Aorta (tissue), 5 donors: ENCODE measurements around the gene RCAN1. TPM values are rescaled to one million over a fixed set of nuclear protein-coding genes. Genes with fewer than 3 reads are reported as not detected.

Experiments used
- ATAC-seq: fragments of 200-7000 bp; cut with Tn5 transposase; one replicate; pipeline ENCODE4 v1.9.1; 2022; ENCODE audit warnings: moderate library complexity; ENCODE audit not compliant: low FRiP score
- DNase-seq, 2 donors: peaks; one replicate each; pipeline ENCODE4 v3.0.0-alpha.2; 2020
- H3K27ac ChIP-seq, 2 donors: one replicate each; pipeline ENCODE4 v1.5.1; 2013; ENCODE audit warnings: low read length in 2 of 2, mild to moderate bottlenecking in 2 of 2, moderate library complexity in 2 of 2, control low read depth in 1 of 2, inconsistent platforms in 1 of 2, low read depth in 1 of 2
- H3K27me3 ChIP-seq, 2 donors: one replicate each; pipeline ENCODE4 v1.6.1; 2013; ENCODE audit warnings: control low read depth in 1 of 2, low read length in 1 of 2, mild to moderate bottlenecking in 1 of 2, moderate library complexity in 1 of 2; ENCODE audit not compliant: insufficient read depth in 2 of 2, control insufficient read depth in 1 of 2
- H3K36me3 ChIP-seq, 2 donors: one replicate each; pipeline ENCODE4 v1.6.1; 2013; ENCODE audit warnings: control low read depth in 1 of 2, low read length in 1 of 2, mild to moderate bottlenecking in 1 of 2; ENCODE audit not compliant: insufficient read depth in 2 of 2, control insufficient read depth in 1 of 2
- H3K4me1 ChIP-seq, 2 donors: one replicate each; pipeline ENCODE4 v1.6.1; 2013; ENCODE audit warnings: low read length in 2 of 2, control low read depth in 1 of 2, mild to moderate bottlenecking in 1 of 2, moderate library complexity in 1 of 2; ENCODE audit not compliant: insufficient read depth in 2 of 2, control insufficient read depth in 1 of 2
- H3K4me3 ChIP-seq, 2 donors: one replicate each; pipeline ENCODE4 v1.5.1; 2013; ENCODE audit warnings: low read length in 2 of 2, control low read depth in 1 of 2, mild to moderate bottlenecking in 1 of 2
- H3K9me3 ChIP-seq: one replicate; pipeline ENCODE4 v1.6.1; 2013; ENCODE audit warnings: mild to moderate bottlenecking, low read length; ENCODE audit not compliant: control insufficient read depth
- WGBS, 2 donors: extraction: QIAGEN DNeasy Blood & Tissue Kit; methylation state at CpG; one replicate each; pipeline ENCODE4 v1.1.7; 2013; 5-methylcytosine and 5-hydroxymethylcytosine counted together
- intact Hi-C, 2 donors: fragments of 100-400 bp; cut with DNase I; formaldehyde crosslinking; loops; one replicate each; pipeline versions ENCODE4 v1.14.2 to v1.15.0; 2022
- polyA plus RNA-seq, 2 donors: library from polyadenylated mRNA; stranded (reverse); fragments of 200-250 nt; gene quantifications; one replicate each; pipeline ENCODE4 v1.2.3, GENCODE V29; 2013
- total RNA-seq, 2 donors: library from RNA; stranded (reverse); fragmentation: NEBNext Ultra II Directional; extraction: Animal tissue kit (Norgen Biotek cat#: 25700); gene quantifications; one replicate each; pipeline ENCODE4 v1.2.1, GENCODE V29; 2021
- donor health status: healthy with polysubstance abuse.
- donor health status: Bipolar disorder and iron deficiency.
- donor health status: DM: no; HTN: no; CAD: no.
- donor health status: DM: no; HTN: no; CAD: no.
- donor health status: DM: yes; HTN: yes; CAD: no.

Gene RCAN1
- total and polyA plus RNA-seq, 4 donors: 24.4 to 99.9 (median 40.5) TPM

DNA sequence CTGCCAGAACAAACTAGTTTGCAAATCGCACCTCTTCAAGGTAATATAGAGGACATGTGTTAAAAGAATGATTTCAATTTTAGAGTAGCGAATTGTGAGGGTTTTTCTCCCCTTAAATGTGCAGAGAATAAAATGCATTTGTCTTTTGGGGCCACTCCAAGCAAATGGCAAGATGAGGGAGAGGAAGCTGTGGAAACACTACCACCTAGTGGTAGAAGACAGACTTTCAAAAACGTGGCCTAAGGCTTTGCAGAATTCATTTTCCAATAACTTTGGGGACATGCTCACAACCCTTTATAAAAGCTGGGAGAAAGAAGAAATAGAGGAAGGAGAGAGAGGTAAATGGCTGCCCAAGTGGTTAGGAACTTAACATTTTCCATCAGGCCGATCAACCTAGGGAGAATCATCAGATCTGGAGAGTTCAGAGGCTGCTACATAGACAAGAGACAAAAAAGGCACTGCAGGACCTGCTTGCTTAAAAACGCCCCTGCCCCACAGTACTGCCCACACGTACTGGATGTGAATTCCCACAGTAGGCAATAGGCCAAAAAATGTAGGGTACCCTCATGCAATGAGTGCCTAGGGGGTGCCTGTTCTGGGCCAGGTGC lies 15.7 kb upstream of the RCAN1 start:
- no peak for ATAC-seq
- no peak for DNase-seq
- WGBS, 2 donors: 9% methylated on average over 6 of the region's 6 CpGs
- Histone ChIP-seq H3K36me3 (no peaks in the 10 kb centered on the region), H3K9me3 (no peaks in the 10 kb centered on the region), H3K27ac (no peak overlapping the region), H3K27me3 (peaks cover 0 to 2% of the 10 kb centered on the region in 2 donors), H3K4me1 (no peaks in the 10 kb centered on the region), H3K4me3 (no peak overlapping the region)
- intact Hi-C loops: no loop called here

DNA sequence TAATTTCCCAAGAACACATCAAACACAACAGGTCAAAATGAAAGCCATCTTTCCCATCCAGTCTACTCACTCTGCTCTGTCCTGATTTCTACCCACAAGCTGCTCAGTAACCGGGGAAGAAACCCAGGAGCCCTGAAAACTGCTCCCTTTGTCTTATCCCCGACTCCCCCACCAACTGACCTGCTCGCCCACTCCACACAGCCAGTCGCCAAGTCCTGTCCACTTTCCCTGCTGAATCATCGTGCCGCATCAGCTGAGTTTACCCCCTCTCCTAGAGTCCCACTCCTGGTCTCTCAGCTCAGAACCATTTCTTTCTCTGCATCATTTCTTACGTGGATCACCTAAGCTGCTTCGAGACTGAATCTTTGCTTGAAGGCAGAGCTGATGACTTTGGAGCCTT lies 11.2 kb upstream of the RCAN1 start:
- no peak overlapping the region for H3K27ac ChIP-seq
- no peak overlapping the region for H3K4me3 ChIP-seq
- intact Hi-C loops: no loop called here
- no peaks in the 10 kb centered on the region for H3K36me3 ChIP-seq
- no peaks in the 10 kb centered on the region for H3K9me3 ChIP-seq
- ATAC-seq (no peak), DNase-seq (no peak)
- no peaks in the 10 kb centered on the region for H3K4me1 ChIP-seq
- peaks cover 0 to 3% of the 10 kb centered on the region in 2 donors for H3K27me3 ChIP-seq
- 86 to 88% methylated on average over 8 of the region's 8 CpGs for WGBS, 2 donors

DNA sequence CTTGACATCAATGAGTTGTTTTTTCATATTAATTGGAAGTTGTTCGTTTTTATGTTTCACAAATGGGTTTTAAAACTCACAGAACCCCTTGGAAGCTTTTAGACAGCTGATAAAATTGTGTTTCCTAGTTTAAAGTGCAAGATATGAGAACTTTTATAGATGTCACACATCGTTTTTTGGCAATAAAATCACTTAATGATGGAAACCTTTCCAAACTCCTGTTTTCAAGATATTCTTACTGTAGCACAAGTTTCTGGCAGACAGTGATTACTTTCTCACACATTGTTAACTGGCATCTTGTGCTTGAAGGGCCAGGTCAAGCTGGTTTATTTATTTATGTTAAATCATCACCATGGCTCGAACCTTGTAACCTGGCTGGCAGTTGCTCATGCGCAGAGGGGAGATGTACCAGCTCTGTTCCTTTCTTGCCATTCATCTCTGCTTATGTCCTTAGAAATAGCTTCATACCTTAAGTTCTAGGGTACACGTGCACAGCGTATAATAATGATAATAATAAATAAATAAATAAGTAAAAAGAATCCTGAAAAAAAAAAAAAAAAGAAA lies 10.2 kb upstream of the RCAN1 start:
- intact Hi-C loops: no loop called here

DNA sequence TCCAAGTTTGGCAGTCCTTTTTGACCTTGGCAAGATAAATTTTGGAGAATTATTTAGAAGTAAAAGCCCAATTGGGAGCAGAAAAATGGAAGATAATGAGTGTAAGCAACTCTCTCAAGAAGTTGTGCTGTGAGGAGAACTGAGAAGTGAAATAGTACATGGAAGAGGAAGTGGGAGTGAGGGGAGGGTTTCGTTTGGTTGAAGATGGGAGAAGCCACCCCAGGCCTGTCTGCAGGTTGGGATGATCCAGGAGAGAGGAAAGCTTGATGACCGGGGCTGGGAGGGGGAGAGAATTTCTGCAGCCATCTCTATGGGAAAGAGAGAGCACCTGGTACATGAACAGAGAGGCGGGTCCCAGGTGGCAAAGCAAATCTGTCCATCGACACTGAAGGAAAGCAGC lies 8.6 kb upstream of the RCAN1 start:
- no peaks in the 10 kb centered on the region for H3K4me1 ChIP-seq
- no peak overlapping the region for H3K27ac ChIP-seq
- H3K36me3 ChIP-seq: no peaks in the 10 kb centered on the region
- no peak overlapping the region for H3K4me3 ChIP-seq
- ATAC-seq (no peak), DNase-seq (no peak)
- intact Hi-C loops: no loop called here
- no peaks in the 10 kb centered on the region for H3K9me3 ChIP-seq
- H3K27me3 ChIP-seq: peaks cover 0 to 3% of the 10 kb centered on the region in 2 donors
- 77 to 82% methylated on average over 4 of the region's 4 CpGs for WGBS, 2 donors

More for the DNA sequence above, 10.2 kb upstream of the RCAN1 start:
- ATAC-seq (no peak), DNase-seq (no peak)
- Histone ChIP-seq H3K27me3 (peaks cover 0 to 3% of the 10 kb centered on the region in 2 donors), H3K9me3 (no peaks in the 10 kb centered on the region), H3K4me3 (no peak overlapping the region), H3K4me1 (no peaks in the 10 kb centered on the region), H3K36me3 (no peaks in the 10 kb centered on the region), H3K27ac (no peak overlapping the region)
- WGBS, 2 donors: 44 to 47% methylated on average over 6 of the region's 6 CpGs

DNA sequence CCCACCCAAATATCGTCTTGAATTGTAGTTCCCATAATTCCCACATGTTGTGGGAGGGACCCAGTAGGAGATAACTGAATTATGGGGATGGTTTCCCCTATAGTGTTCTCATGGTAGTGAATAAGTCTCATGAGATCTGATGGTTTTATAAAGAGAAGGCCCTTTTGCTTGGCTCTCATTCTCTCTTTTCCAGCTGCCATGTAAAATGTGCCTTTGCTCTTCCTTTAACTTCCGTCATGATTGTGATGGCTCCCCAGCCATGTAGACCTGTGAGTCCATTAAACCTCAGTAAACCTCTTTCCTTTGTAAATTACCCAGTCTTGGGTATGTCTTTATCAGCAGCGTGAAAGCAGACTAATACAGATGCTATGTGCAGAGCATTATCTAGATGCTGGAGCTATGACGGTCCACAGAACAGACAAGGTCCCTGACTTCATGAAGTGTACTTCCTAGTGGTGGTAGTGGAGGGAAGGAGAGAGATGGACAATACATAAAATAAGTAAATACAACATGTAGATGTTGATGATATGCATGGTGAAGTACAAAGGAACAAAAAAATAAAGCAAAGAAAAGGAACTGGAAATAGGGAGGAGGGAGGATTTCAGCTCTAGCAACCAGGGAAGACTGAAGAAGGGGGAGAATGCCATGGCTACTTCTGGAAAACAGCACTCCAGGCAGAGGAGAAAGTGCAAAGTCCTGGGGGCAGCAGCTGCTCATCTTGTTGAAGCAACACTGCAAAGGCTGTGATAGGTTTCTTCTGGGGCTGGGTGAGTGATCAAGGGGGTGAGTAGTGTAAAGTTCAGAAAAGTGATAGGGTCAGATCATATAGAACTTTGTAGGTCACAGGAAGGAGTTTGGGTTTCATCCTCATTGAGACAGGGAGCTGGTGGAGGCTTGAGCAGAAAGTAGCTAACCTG lies 6.8 kb upstream of the RCAN1 start:
- peaks cover 0 to 3% of the 10 kb centered on the region in 2 donors for H3K27me3 ChIP-seq
- no peak overlapping the region for H3K27ac ChIP-seq
- DNase-seq (no peak), ATAC-seq (no peak)
- H3K36me3 ChIP-seq: no peaks in the 10 kb centered on the region
- no peaks in the 10 kb centered on the region for H3K4me1 ChIP-seq
- no peak overlapping the region for H3K4me3 ChIP-seq
- intact Hi-C loops: no loop called here
- no peaks in the 10 kb centered on the region for H3K9me3 ChIP-seq
- WGBS, 2 donors: 85% methylated on average over 4 of the region's 4 CpGs

DNA sequence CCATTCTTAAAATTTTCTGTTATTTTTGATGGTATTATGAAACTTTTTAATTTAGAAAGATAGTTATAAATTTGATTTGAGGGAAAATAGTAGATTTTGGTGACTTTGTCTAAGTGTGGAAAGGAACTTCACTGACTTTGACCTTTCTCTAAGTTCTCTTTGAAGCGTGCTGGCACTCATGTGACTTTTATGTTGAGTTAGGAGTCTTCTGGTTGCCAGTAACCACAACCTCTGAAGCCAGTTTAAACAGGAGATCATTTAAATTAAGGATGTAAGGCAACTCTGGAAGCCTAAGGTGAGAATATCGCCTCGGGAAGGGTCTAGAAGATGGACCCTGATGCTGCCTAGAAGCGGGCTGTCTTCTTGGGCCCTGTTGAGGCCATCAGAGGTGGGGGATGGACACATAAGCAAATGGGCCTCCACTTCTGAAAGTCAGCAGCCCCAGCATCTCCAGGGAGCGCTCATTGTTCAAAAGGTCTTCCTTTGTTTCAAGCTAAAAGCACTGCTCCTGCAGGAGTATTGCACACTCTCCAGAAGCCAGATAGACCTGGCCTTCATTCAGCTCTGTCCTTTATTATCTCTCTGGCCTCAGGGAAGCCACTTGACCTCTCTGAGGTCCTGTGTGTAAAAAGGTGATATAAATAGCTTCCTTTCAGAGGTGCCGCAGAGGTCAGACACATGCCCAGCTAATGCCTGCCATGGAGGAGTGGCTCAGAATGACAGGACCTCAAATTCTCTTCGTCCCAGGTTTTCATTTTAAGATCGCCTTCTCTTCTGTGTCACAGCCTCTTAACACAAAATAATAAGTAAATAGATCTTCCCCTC lies 5.1 kb upstream of the RCAN1 start:
- no peaks in the 10 kb centered on the region for H3K36me3 ChIP-seq
- 80 to 85% methylated on average over 8 of the region's 8 CpGs for WGBS, 2 donors
- no peak overlapping the region for H3K27ac ChIP-seq
- DNase-seq (no peak), ATAC-seq (no peak)
- intact Hi-C loops: loop anchor here in 1 of 2 donors (10.0 kb wide), 1 partner anchor 705 kb away; the partner anchor contains the start of gene ATP5PO
- no peaks in the 10 kb centered on the region for H3K9me3 ChIP-seq
- H3K27me3 ChIP-seq: peaks cover 0 to 3% of the 10 kb centered on the region in 2 donors
- H3K4me1 ChIP-seq: no peaks in the 10 kb centered on the region
- H3K4me3 ChIP-seq: no peak overlapping the region

DNA sequence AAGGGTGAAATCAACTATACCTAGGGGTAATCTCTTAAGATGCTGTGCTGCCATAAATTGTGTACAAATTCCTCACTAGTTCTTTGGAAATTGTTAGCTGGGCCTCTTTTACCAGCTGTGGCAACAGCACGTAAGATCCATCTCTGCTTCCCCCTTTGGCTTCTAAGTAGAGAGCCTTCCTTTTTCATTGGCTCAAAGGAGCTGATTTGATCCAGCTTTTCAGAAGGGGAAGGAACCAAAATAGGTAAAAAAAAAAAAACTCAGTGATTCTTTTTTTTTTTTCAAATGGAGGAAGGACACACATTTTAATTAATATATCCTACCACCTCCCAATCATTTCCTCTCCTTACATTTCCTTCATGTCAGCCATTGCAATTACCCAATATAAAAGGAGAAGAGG lies 4.0 kb upstream of the RCAN1 start:
- Histone ChIP-seq H3K27ac (no peak overlapping the region), H3K4me3 (no peak overlapping the region), H3K4me1 (no peaks in the 10 kb centered on the region), H3K27me3 (peaks cover 0 to 3% of the 10 kb centered on the region in 2 donors), H3K9me3 (no peaks in the 10 kb centered on the region), H3K36me3 (no peaks in the 10 kb centered on the region)
- intact Hi-C loops: loop anchor here in 1 of 2 donors (10.0 kb wide), 1 partner anchor 704 kb away; the partner anchor contains the start of gene ATP5PO
- WGBS, 2 donors: 75 to 82% methylated on average over 1 of the region's 1 CpG
- ATAC-seq (no peak), DNase-seq (no peak)

DNA sequence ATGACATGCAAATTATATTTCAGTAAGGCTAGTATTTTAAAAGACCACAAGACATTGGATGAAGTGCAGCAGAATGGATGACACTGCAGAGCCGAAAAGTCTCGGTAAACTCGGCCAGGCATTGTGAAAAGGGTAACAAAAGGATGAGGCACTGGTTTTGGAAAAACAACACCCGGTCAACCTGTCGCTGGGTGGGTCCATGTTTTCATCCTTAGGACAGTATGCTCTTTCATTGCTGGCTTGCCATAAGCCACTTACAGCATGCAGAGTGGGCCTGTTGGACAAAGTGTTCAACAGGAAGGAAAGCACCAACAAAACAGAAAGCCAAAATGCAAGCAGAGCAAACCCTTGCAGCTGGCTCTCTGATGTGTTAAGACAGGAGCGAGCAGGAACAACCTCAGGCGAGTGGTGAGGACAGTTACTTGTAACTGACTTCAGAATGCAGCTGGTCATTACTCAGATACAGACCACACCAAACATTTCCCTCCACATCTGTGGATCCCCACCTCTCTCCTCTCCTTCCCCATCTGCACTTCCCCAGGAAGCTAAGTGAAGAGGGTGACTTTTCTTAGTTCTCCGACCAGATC lies 2.9 kb upstream of the RCAN1 start:
- Histone ChIP-seq H3K9me3 (no peaks in the 10 kb centered on the region), H3K4me3 (no peak overlapping the region), H3K27ac (no peak overlapping the region), H3K36me3 (no peaks in the 10 kb centered on the region), H3K27me3 (peaks cover 0 to 3% of the 10 kb centered on the region in 2 donors), H3K4me1 (peaks cover 0 to 2% of the 10 kb centered on the region in 2 donors)
- 87% methylated on average over 8 of the region's 8 CpGs for WGBS, 2 donors
- intact Hi-C loops: loop anchor here in 1 of 2 donors (10.0 kb wide), 1 partner anchor 703 kb away; the partner anchor contains the start of gene ATP5PO
- no peak for ATAC-seq
- no peak for DNase-seq
